AG04450 (cell line): ENCODE measurements around the gene GDI1. TPM values are rescaled to one million over a fixed set of nuclear protein-coding genes. Genes with fewer than 3 reads are reported as not detected.
A peak's percentile ranks its signal among the peaks of the same experiment; 100 is the strongest.

Experiments used
- CTCF ChIA-PET: fragments of 300-600, 350-600 bp; formaldehyde crosslinking; extraction: SDS; loops from one replicate; lab custom pipeline; 2022; ENCODE audit warnings: antibody characterized with exemption, inconsistent platforms; lab: Charles Lee
- POLR2A ChIA-PET: fragments of 350-600 bp; formaldehyde crosslinking; extraction: SDS; loops from one replicate; lab custom pipeline; 2021; ENCODE audit warnings: antibody characterized with exemption, inconsistent platforms; lab: Yijun Ruan, JAX
- DNase-seq: peaks from one replicate; pipeline ENCODE4 v3.0.0-alpha.2; 2011; ENCODE audit warnings: low read depth, low spot score
- H3K27ac ChIP-seq: one replicate; pipeline ENCODE4 v1.5.1; 2012; ENCODE audit warnings: low read depth, low read length, control low read depth
- H3K27me3 ChIP-seq: one replicate; pipeline ENCODE4 v1.6.0; 2012; ENCODE audit warnings: low read length; ENCODE audit not compliant: control insufficient read depth, insufficient read depth
- H3K4me3 ChIP-seq: 2 replicates; pipeline ENCODE4 v1.5.1; 2011; ENCODE audit warnings: mild to moderate bottlenecking, low read depth, low read length, control low read depth
- H3K9me3 ChIP-seq: 2 replicates; pipeline ENCODE4 v1.5.1; 2012; ENCODE audit warnings: low read length; ENCODE audit not compliant: control insufficient read depth, insufficient read depth
- CTCF ChIP-seq: IDR thresholded peaks from 2 replicates; pipeline ENCODE4 v1.5.1; 2011; ENCODE audit warnings: low read depth, low read length, control low read depth, inconsistent platforms
- polyA plus RNA-seq: library from polyadenylated mRNA; depleted of rRNA; stranded (reverse); fragments of >200 nt; gene quantifications from 2 replicates; pipeline ENCODE4 v1.2.3, GENCODE V29; 2011

The GDI1 gene
- polyA plus RNA-seq, 1 experiment, result 154 TPM

GRCh38 chrX:154420402-154420756 is 16.6 kb upstream of the GDI1 start:
- no peak for DNase-seq
- H3K27ac ChIP-seq, result no peak overlapping the region
- H3K4me3 ChIP-seq, result no peak overlapping the region
- H3K9me3 ChIP-seq, result no peaks in the 10 kb centered on the region
- POLR2A ChIA-PET, result no interaction called here
- H3K27me3 ChIP-seq, result no peaks in the 10 kb centered on the region
- CTCF ChIA-PET, result no interaction called here
- TF ChIP-seq CTCF, result no peak

GRCh38 chrX:154426916-154427770 is 9.8 kb upstream of the GDI1 start:
- no peak for TF ChIP-seq CTCF
- POLR2A ChIA-PET, result interaction anchor here (1.5 kb wide), 1 partner anchor 32 kb away, joined by 3 read pairs; no protein-coding TSS in a partner anchor
- Histone ChIP-seq H3K27me3 (no peaks in the 10 kb centered on the region), H3K9me3 (no peaks in the 10 kb centered on the region), H3K27ac (no peak overlapping the region), H3K4me3 (no peak overlapping the region)
- no peak for DNase-seq
- CTCF ChIA-PET, result no interaction called here

- peak; percentile 82 for DNase-seq
- Histone ChIP-seq H3K27me3 (no peaks in the 10 kb centered on the region), H3K9me3 (no peaks in the 10 kb centered on the region), H3K4me3 (peak within 1 kb of the TSS; percentile 71), H3K27ac (no peak within 1 kb of the TSS)
- TF ChIP-seq CTCF, result no peak
- ChIA-PET CTCF (interaction anchor here (0.9 kb wide), 1 partner anchor 98 kb away, joined by 3 read pairs; no protein-coding TSS in a partner anchor), POLR2A (interaction anchor here (1.1 to 1.5 kb wide), 4 partner anchors 18 to 62 kb away, joined by 3 to 5 read pairs (median 4); partner anchors contain the start of genes RPL10, SLC10A3 and TAFAZZIN)
These were observed 8.5 kb upstream of the GDI1 start, which contains the start of gene ATP6AP1 for GRCh38 chrX:154428176-154429171. Gene ATP6AP1 (plus strand): TSS chrX:154428677. CDS start chrX:154428693, 16 bp downstream.

- H3K27ac ChIP-seq, result no peak overlapping the region
- peak overlapping the region; percentile 71 for H3K4me3 ChIP-seq
- no peak for TF ChIP-seq CTCF
- CTCF ChIA-PET, result interaction anchor here (0.6 to 0.9 kb wide), 2 partner anchors 97 to 303 kb away, joined by 3 read pairs; no protein-coding TSS in a partner anchor
- DNase-seq, result no peak
- H3K9me3 ChIP-seq, result no peaks in the 10 kb centered on the region
- no peaks in the 10 kb centered on the region for H3K27me3 ChIP-seq
- POLR2A ChIA-PET, result no interaction called here
These were observed 7.2 kb upstream of the GDI1 start for GRCh38 chrX:154429711-154430110.
